Eye (tissue), 1 donor: Measurements from ENCODE around the gene DNAJB8.
A peak's percentile ranks its signal among the peaks of the same experiment; 100 is the strongest.

ENCODE experiments used
- DNase-seq: peaks from one replicate; pipeline ENCODE4 v3.0.0-alpha.2; 2015

Gene DNAJB8

GRCh38 chr3:128424508-128425069 is 42.1 kb downstream of the DNAJB8 start:
- DNase-seq: no peak

DNA sequence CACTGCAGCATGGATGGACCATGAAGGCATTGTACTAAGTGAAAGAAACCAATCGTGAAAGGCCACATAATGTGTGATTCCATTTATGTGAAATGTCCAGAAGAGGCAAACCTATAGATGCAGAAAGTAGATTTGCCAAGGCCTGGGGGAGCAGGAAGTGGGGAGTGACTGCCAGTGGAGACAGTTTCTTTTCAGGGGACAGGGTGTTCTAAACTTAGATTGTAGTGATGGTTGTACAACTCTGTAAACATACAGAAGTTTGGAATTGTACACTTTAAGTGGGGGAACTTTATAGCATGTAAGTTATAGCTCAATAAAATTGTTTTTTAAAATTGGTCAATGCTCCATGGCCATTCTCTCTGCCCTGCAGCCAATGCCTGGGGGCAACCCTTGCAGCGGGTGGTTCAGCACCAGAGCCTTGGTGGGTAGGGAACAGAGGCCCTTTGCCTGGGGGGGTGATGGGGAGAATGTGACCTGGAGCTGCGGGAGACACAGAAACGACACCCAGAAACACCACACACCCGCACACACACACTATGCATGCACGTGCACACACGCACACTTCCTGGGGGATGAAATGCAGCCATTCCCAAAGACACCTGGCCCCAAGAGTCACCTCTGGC is 43.1 kb downstream of the DNAJB8 start:
- DNase-seq: no peak

DNA sequence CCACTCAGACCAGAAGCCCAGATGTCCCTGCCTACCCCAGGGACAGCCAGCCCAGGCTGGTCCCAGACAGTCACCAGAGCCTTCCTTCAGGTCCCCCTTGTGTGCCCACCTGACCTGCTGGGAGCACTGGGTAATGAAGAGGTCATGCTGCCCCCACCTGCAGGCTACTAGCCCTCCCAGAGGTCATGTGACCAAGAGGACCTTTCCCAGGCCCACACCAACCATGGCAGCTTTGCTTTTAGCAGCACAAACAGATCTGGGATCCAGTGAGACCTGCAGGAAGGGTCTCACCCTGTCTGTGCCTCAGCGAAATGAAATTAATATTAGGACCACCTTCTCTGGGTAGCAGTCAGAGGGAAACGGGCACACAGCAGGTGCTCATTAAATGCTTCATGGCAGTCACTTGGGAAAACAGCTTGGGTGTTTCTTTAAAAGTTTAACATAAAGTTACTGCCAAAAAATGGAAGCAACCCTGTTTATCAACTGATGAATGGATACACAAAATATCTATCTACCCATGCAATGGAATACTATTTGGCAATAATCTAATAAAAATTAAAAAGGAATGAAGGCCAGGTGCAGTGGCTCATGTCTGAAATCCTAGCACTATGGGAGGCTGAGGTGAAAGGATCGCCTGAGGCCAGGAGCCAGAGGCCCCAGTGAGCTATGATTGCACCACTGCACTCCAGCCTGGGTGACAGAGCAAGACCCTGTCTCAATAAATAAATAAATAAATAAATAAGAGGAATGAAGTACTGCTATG is 43.7 kb downstream of the DNAJB8 start:
- no peak for DNase-seq

GRCh38 chr3:128421966-128422365 is 44.7 kb downstream of the DNAJB8 start:
- DNase-seq: no peak

DNA sequence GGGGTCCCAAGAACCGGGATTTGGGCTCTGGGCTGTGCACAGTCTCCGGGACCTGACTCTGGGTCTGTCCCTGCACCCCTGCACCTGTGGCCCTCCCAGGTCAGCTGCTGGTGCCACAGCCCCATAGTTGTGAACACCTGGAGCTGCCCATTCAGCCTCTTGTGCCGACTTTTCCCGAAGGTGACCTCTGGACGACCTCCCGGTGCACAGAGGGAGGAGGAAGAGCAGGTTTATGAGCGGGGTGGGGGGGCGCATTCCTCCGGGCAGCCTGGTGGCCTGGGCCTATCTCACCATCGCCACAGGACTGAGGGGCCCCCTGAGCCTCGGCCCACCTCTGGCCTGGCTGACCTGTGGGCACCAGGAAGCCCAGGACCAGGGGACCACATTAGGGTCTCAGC is 45.3 kb downstream of the DNAJB8 start:
- DNase-seq: peak; percentile 51

DNA sequence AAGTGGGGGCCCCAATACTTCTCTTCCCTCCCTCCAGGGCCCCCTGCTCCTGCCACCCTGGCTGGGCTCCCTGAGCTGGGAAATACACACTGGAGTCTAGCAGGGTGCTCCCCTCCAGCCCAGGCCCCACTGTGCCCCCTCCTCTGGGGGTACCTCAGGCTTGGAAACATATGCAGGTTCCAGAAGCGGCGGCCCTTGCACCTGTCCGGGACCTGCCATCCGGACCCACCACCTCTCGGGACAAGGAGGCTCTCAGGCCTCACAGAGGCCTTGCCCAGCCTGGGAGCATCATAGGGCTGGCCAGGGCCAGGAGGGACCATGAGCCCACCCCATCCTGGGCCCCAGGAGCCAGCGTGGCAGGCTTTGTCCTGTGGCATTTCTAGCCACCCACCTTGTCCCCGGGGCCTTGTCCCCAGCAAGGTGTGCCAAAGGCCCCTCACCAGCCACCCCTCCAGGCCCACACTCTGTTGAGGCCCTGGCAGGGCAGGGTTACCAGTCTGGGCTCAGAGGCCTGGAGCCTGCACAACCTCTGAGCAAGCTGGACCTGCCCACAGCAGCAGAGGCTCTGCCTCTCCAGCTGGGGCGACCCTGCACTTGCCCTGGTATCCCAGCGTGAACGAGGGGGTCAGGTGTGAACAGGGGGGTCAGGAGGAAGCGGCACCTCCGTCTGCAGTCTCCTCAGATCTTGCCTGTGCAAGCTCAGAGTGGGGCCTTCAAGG is 45.8 kb downstream of the DNAJB8 start:
- no peak for DNase-seq

- DNase-seq: no peak
Observed at GRCh38 chr3:128420289-128420688, 46.4 kb downstream of the DNAJB8 start.

DNA sequence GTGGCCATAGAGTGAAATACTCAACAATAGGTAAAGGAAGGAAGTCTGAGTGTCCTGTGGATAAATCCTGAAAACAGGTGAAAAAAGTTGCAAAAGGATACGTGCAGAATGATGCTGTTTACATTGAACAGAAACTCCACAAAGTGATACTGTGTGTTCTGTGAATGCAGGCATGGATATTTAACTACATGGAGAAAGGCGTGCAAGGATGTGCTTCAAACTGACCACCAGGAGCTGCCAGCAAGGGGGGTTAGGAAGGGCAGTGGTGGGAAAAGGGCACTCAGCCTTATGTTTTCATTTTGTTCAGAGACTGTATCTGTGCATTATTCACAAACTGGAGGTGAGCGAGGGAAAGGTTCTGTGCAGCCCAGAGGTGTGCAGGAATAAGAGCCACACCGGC is 47.4 kb downstream of the DNAJB8 start:
- DNase-seq: no peak

DNA sequence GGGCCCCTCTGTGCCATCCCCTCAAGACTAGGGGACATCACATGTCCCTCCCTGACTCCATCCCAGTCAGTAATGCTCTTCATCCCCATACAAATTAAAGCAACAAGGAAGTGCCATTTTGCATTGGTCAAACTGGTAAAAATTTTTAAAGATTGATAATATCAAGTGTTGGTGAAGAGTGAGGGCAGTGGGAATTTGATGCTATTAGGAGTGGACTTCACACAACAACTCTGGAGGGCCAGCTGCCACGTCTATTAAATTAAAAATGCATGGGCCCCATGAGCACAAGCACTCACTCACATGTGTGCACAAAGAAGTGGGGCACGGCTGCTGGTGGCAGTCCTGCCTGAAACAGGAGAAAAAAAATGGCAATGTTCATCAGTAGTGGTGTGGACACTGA is 47.8 kb downstream of the DNAJB8 start:
- DNase-seq: no peak

- DNase-seq: no peak
Observed at GRCh38 chr3:128416578-128417211, 50.0 kb downstream of the DNAJB8 start.

GRCh38 chr3:128415773-128416577 is 50.7 kb downstream of the DNAJB8 start:
- DNase-seq: no peak

DNA sequence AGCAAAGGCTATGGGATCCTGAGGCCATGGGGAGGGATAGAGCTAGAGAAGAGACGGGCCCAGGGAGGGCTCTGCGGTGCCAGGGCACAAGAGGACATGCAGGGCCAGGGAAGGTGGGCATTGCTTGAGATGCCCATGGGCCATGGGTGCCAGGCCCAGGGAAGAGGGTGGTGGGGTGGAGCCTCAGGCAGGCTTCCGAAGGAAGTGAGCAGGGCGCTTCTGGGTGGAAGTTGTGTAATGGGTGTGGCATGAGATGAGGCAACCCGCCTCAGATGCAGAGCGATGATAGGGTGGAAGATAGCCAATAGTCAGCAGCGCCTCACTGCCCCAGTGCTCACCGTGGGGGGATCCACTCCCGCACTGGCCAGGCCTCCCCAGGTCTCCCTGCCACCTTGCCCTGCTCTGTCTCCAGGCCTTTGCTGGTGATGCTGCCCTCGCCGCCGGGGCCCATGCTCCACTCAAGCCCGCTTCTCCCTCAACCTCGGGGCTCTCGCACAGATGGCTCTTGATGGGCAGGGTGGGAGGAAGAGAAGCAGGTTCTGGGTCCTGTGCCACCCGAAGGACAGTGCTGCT is 51.4 kb downstream of the DNAJB8 start:
- DNase-seq: no peak

GRCh38 chr3:128413413-128414205 is 53.1 kb downstream of the DNAJB8 start:
- no peak for DNase-seq

DNA sequence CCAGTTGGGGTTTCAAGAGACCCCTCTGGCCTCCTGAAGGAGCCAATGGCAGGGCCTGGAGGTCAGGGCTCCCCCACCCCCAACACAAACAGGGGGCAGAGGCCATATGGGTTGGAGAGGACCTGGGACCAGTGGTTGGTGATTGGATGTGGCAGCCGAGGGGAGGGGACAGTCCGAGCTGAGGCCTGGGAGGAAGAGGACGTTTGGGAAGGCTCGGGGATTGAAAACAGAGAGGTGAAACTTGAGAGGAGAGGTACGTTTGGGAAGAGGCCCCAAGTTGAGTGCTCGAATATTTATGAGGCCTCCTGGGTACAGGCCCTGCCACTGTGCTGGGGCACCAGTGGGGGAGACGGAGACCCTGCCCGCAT is 53.7 kb downstream of the DNAJB8 start:
- no peak for DNase-seq
